Measurements from ENCODE around the gene SEMA3F. TPM values are rescaled to one million over a fixed set of nuclear protein-coding genes. Genes with fewer than 3 reads are reported as not detected.

The SEMA3F gene
- total RNA-seq, 1 donor from 2014 or later = 37.5 TPM

- Mint-ChIP-seq H3K27me3 (ENCODE audit: low read depth) (no peaks in the 10 kb centered on the region), H3K4me1 (ENCODE audit: low read depth) (no peaks in the 10 kb centered on the region), H3K9me3 (ENCODE audit: low read depth) (no peaks in the 10 kb centered on the region), H3K36me3 (ENCODE audit: low read depth) (no peaks in the 10 kb centered on the region), H3K27ac (ENCODE audit: unreplicated experiment) (no peak overlapping the region), H3K4me3 (ENCODE audit: unreplicated experiment) (no peak overlapping the region)
- DNase-seq (ENCODE audit: low spot score) = no peak
- no peak for TF ChIP-seq CTCF (IDR thresholded peaks at IDR 0.05)
These were observed 59.7 kb downstream of the SEMA3F start for GRCh38 chr3:50214824-50215223.

- H3K36me3 Mint-ChIP-seq (ENCODE audit: low read depth) = no peaks in the 10 kb centered on the region
- H3K27ac Mint-ChIP-seq (ENCODE audit: unreplicated experiment) = no peak overlapping the region
- no peak overlapping the region for H3K4me3 Mint-ChIP-seq (ENCODE audit: unreplicated experiment)
- no peaks in the 10 kb centered on the region for H3K4me1 Mint-ChIP-seq (ENCODE audit: low read depth)
- no peaks in the 10 kb centered on the region for H3K9me3 Mint-ChIP-seq (ENCODE audit: low read depth)
- no peak for DNase-seq (ENCODE audit: low spot score)
- no peak for TF ChIP-seq CTCF (IDR thresholded peaks at IDR 0.05)
- no peaks in the 10 kb centered on the region for H3K27me3 Mint-ChIP-seq (ENCODE audit: low read depth)
These were observed 60.4 kb downstream of the SEMA3F start for GRCh38 chr3:50215529-50215928.

- DNase-seq (ENCODE audit: low spot score) = no peak
- Mint-ChIP-seq H3K27me3 (ENCODE audit: low read depth) (no peaks in the 10 kb centered on the region), H3K27ac (ENCODE audit: unreplicated experiment) (no peak overlapping the region), H3K9me3 (ENCODE audit: low read depth) (no peaks in the 10 kb centered on the region), H3K36me3 (ENCODE audit: low read depth) (no peaks in the 10 kb centered on the region), H3K4me1 (ENCODE audit: low read depth) (no peaks in the 10 kb centered on the region), H3K4me3 (ENCODE audit: unreplicated experiment) (no peak overlapping the region)
- TF ChIP-seq CTCF (IDR thresholded peaks at IDR 0.05) = no peak
These were observed 62.6 kb downstream of the SEMA3F start for GRCh38 chr3:50217681-50218080.

GRCh38 chr3:50218448-50218847 lies 63.3 kb downstream of the SEMA3F start:
- DNase-seq (ENCODE audit: low spot score) = no peak
- peaks cover 2% of the 10 kb centered on the region for H3K27me3 Mint-ChIP-seq (ENCODE audit: low read depth)
- no peak overlapping the region for H3K27ac Mint-ChIP-seq (ENCODE audit: unreplicated experiment)
- no peak for TF ChIP-seq CTCF (IDR thresholded peaks at IDR 0.05)
- H3K9me3 Mint-ChIP-seq (ENCODE audit: low read depth) = no peaks in the 10 kb centered on the region
- H3K4me1 Mint-ChIP-seq (ENCODE audit: low read depth) = no peaks in the 10 kb centered on the region
- H3K4me3 Mint-ChIP-seq (ENCODE audit: unreplicated experiment) = no peak overlapping the region
- no peaks in the 10 kb centered on the region for H3K36me3 Mint-ChIP-seq (ENCODE audit: low read depth)

GRCh38 chr3:50219285-50219684 lies 64.2 kb downstream of the SEMA3F start:
- no peak overlapping the region for H3K27ac Mint-ChIP-seq (ENCODE audit: unreplicated experiment)
- no peaks in the 10 kb centered on the region for H3K4me1 Mint-ChIP-seq (ENCODE audit: low read depth)
- no peak for DNase-seq (ENCODE audit: low spot score)
- no peak for TF ChIP-seq CTCF (IDR thresholded peaks at IDR 0.05)
- H3K27me3 Mint-ChIP-seq (ENCODE audit: low read depth) = peaks cover 5% of the 10 kb centered on the region
- H3K4me3 Mint-ChIP-seq (ENCODE audit: unreplicated experiment) = no peak overlapping the region
- H3K9me3 Mint-ChIP-seq (ENCODE audit: low read depth) = no peaks in the 10 kb centered on the region
- no peaks in the 10 kb centered on the region for H3K36me3 Mint-ChIP-seq (ENCODE audit: low read depth)

Measured in chondrocyte (in vitro differentiated cells).